Right lobe of liver (tissue), 4 donors: Measurements from ENCODE around the gene LONP2.

ENCODE experiments used
- POLR2A ChIP-seq: fragments of 450-650 bp; IDR thresholded peaks from one replicate; pipeline ENCODE4 v1.6.1; 2017; ENCODE audit warnings: antibody characterized with exemption, mild to moderate bottlenecking
- TF ChIP-seq, protein P1 (sequence below), 4 donors: fragments of 200-600 bp in 3 of 4; fragments of 450-650 bp in 1 of 4; IDR thresholded peaks; one replicate each; pipeline versions ENCODE4 v1.5.1 to v1.8.0; 2016 to 2022; ENCODE audit warnings: antibody characterized with exemption in 4 of 4, mild to moderate bottlenecking in 2 of 4
- donor health status: DM: no; HTN: no; CAD: no.
- donor health status: DM: no; HTN: no; CAD: no.
- donor health status: DM: no; HTN: yes; CAD: no.

DNA sequence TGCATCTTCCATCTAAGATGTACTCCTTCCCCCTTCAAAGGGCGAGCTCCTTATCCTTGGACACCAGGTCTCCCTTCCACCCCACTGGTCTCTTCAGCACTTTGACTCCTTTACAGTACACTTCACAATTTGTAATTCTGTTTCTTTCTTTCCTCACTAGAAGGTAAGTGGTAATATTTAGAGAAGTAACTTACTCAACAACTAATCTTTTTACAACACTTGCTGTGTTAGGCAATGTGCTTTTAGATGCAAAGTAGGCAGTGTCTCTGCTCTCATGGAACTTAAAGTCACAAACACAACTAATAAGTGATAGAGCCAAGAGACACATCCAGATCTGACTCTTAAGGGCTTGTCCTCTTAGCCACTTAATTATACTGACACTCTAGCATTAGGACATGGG is 134.7 kb downstream of the LONP2 start:
- TF ChIP-seq, protein P1, sequence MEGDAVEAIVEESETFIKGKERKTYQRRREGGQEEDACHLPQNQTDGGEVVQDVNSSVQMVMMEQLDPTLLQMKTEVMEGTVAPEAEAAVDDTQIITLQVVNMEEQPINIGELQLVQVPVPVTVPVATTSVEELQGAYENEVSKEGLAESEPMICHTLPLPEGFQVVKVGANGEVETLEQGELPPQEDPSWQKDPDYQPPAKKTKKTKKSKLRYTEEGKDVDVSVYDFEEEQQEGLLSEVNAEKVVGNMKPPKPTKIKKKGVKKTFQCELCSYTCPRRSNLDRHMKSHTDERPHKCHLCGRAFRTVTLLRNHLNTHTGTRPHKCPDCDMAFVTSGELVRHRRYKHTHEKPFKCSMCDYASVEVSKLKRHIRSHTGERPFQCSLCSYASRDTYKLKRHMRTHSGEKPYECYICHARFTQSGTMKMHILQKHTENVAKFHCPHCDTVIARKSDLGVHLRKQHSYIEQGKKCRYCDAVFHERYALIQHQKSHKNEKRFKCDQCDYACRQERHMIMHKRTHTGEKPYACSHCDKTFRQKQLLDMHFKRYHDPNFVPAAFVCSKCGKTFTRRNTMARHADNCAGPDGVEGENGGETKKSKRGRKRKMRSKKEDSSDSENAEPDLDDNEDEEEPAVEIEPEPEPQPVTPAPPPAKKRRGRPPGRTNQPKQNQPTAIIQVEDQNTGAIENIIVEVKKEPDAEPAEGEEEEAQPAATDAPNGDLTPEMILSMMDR (IDR thresholded peaks at IDR 0.05), result no peak
- no peak for TF ChIP-seq POLR2A
